Measurements from ENCODE around the gene DLX3.

The DLX3 gene

GRCh38 chr17:49994085-49995054 lies 654 bp downstream of the DLX3 start:
- DNase-seq (ENCODE audit: extremely low spot score, insufficient read length, low read depth) (no peak), FAIRE-seq (no peak)

GRCh38 chr17:49993423-49994060 lies 1.5 kb downstream of the DLX3 start:
- DNase-seq (ENCODE audit: extremely low spot score, insufficient read length, low read depth): no peak
- FAIRE-seq: no peak

GRCh38 chr17:49992933-49993422 lies 2.0 kb downstream of the DLX3 start:
- no peak for FAIRE-seq

GRCh38 chr17:49992191-49992932 lies 2.7 kb downstream of the DLX3 start:
- no peak for DNase-seq (ENCODE audit: extremely low spot score, insufficient read length, low read depth)
- FAIRE-seq: no peak

More at GRCh38 chr17:49992933-49993422, 2.0 kb downstream of the DLX3 start:
- DNase-seq (ENCODE audit: extremely low spot score, insufficient read length, low read depth): no peak

- FAIRE-seq (no peak), DNase-seq (ENCODE audit: extremely low spot score, insufficient read length, low read depth) (no peak)
These were observed 3.6 kb downstream of the DLX3 start for GRCh38 chr17:49991409-49991808.

- FAIRE-seq: no peak
- DNase-seq (ENCODE audit: extremely low spot score, insufficient read length, low read depth): no peak
These were observed 4.1 kb downstream of the DLX3 start for GRCh38 chr17:49990921-49991320.

- FAIRE-seq: no peak
These were observed 4.7 kb downstream of the DLX3 start for GRCh38 chr17:49990331-49990730.

GRCh38 chr17:49989518-49989880 lies 5.5 kb downstream of the DLX3 start:
- FAIRE-seq: no peak
- no peak for DNase-seq (ENCODE audit: extremely low spot score, insufficient read length, low read depth)

More at GRCh38 chr17:49990331-49990730, 4.7 kb downstream of the DLX3 start:
- DNase-seq (ENCODE audit: extremely low spot score, insufficient read length, low read depth): no peak

- DNase-seq (ENCODE audit: extremely low spot score, insufficient read length, low read depth) (no peak), FAIRE-seq (no peak)
These were observed 7.2 kb downstream of the DLX3 start for GRCh38 chr17:49987681-49988441.

- no peak for DNase-seq (ENCODE audit: extremely low spot score, insufficient read length, low read depth)
- no peak for FAIRE-seq
These were observed 7.8 kb downstream of the DLX3 start for GRCh38 chr17:49987290-49987585.

GRCh38 chr17:49986396-49987289 lies 8.4 kb downstream of the DLX3 start:
- no peak for DNase-seq (ENCODE audit: extremely low spot score, insufficient read length, low read depth)
- FAIRE-seq: no peak

GRCh38 chr17:49985310-49985990 lies 9.6 kb downstream of the DLX3 start:
- DNase-seq (ENCODE audit: extremely low spot score, insufficient read length, low read depth) (no peak), FAIRE-seq (no peak)

- FAIRE-seq (no peak), DNase-seq (ENCODE audit: extremely low spot score, insufficient read length, low read depth) (no peak)
These were observed 10.2 kb downstream of the DLX3 start for GRCh38 chr17:49984776-49985175.

- DNase-seq (ENCODE audit: extremely low spot score, insufficient read length, low read depth) (no peak), FAIRE-seq (no peak)
These were observed 10.7 kb downstream of the DLX3 start for GRCh38 chr17:49984283-49984682.

- FAIRE-seq: no peak
- DNase-seq (ENCODE audit: extremely low spot score, insufficient read length, low read depth): no peak
These were observed 14.3 kb downstream of the DLX3 start for GRCh38 chr17:49980703-49981197.

GRCh38 chr17:49979748-49980479 lies 15.1 kb downstream of the DLX3 start:
- DNase-seq (ENCODE audit: extremely low spot score, insufficient read length, low read depth) (no peak), FAIRE-seq (no peak)

- DNase-seq (ENCODE audit: extremely low spot score, insufficient read length, low read depth): no peak
- no peak for FAIRE-seq
These were observed 16.5 kb downstream of the DLX3 start for GRCh38 chr17:49978501-49978900.

Measured in GM18507 (cell line).